ENCODE measurements around the gene COQ8B. TPM values are rescaled to one million over a fixed set of nuclear protein-coding genes. Genes with fewer than 3 reads are reported as not detected.

The COQ8B gene
- total RNA-seq, 2 donors from 2014 or later = 29.8 to 31.3 TPM

- ATAC-seq (no peak), DNase-seq (no peak)
- H3K4me3 ChIP-seq = no peak overlapping the region
- peaks cover 19% of the 10 kb centered on the region for H3K4me1 ChIP-seq
- no peak for TF ChIP-seq CTCF (IDR thresholded peaks at IDR 0.05)
- no peak for TF ChIP-seq POLR2A (IDR thresholded peaks at IDR 0.05)
- 75 to 85% methylated on average over 4 of the region's 4 CpGs for whole genome bisulfite sequencing, 2 donors
- no peaks in the 10 kb centered on the region for H3K27me3 ChIP-seq
- no peaks in the 10 kb centered on the region for H3K9me3 ChIP-seq
- intact Hi-C loops (cut with DNase I) = no loop called here
- no peak overlapping the region for H3K27ac ChIP-seq
- no peaks in the 10 kb centered on the region for H3K36me3 ChIP-seq (replicated peaks in 1 of 2; ENCODE audit: insufficient read depth in 1 of 2, low read depth in 2 of 2)
These were observed 27.7 kb downstream of the COQ8B start for GRCh38 chr19:40688987-40689338.

DNA sequence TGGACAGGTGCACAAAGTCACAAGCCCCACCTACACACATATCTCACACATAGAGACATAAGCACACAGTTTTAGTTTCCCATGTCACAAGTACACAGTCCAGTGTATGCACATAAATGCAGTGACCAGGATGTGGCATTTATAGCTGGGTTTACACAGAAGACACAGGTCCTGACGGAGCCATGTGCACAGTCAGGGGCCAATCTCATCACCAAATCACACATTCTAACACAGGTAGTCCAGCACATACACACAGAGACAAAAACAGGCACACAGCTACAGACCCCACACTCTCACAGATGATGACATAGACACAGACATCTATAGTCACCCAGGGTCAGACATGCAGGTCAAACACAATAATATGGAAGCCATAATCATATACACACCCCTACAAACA, 28.4 kb downstream of the COQ8B start:
- Histone ChIP-seq H3K4me3 (no peak overlapping the region), H3K36me3 (replicated peaks in 1 of 2; ENCODE audit: insufficient read depth in 1 of 2, low read depth in 2 of 2) (no peaks in the 10 kb centered on the region), H3K9me3 (no peaks in the 10 kb centered on the region), H3K27me3 (no peaks in the 10 kb centered on the region), H3K27ac (no peak overlapping the region), H3K4me1 (peaks cover 19% of the 10 kb centered on the region)
- 100% methylated on average over 1 of the region's 1 CpG; no CpG with 5 or more reads in 1 of the 2 donors for WGBS, 2 donors
- ATAC-seq (no peak), DNase-seq (no peak)
- intact Hi-C loops (cut with DNase I) = no loop called here
- TF ChIP-seq CTCF (IDR thresholded peaks at IDR 0.05) (no peak), POLR2A (IDR thresholded peaks at IDR 0.05) (no peak)

- ATAC-seq = no peak
- Histone ChIP-seq H3K36me3 (replicated peaks in 1 of 2; ENCODE audit: insufficient read depth in 1 of 2, low read depth in 2 of 2) (no peaks in the 10 kb centered on the region), H3K27ac (peak overlapping the region in 1 of 4 donors; percentile 9), H3K9me3 (no peaks in the 10 kb centered on the region), H3K27me3 (no peaks in the 10 kb centered on the region), H3K4me3 (no peak overlapping the region), H3K4me1 (peaks cover 19% of the 10 kb centered on the region)
- intact Hi-C loops (cut with DNase I) = no loop called here
- no peak for TF ChIP-seq CTCF (IDR thresholded peaks at IDR 0.05)
- TF ChIP-seq POLR2A (IDR thresholded peaks at IDR 0.05) = no peak
- DNase-seq = peak; percentile 35 to 62 (median 50)
- WGBS, 2 donors = 72 to 82% methylated on average over 11 to 12 of the region's 12 CpGs
These were observed 29.1 kb downstream of the COQ8B start for GRCh38 chr19:40687525-40688016.

- 89 to 95% methylated on average over 3 to 14 of the region's 14 CpGs for WGBS, 2 donors
These were observed 29.7 kb downstream of the COQ8B start for GRCh38 chr19:40686882-40687524.

More at GRCh38 chr19:40686882-40687524, 29.7 kb downstream of the COQ8B start:
- intact Hi-C loops (cut with DNase I) = no loop called here
- H3K4me1 ChIP-seq = peaks cover 19% of the 10 kb centered on the region
- no peak for DNase-seq
- ATAC-seq = no peak
- no peaks in the 10 kb centered on the region for H3K9me3 ChIP-seq
- H3K36me3 ChIP-seq (replicated peaks in 1 of 2; ENCODE audit: insufficient read depth in 1 of 2, low read depth in 2 of 2) = no peaks in the 10 kb centered on the region
- TF ChIP-seq POLR2A (IDR thresholded peaks at IDR 0.05) (no peak), CTCF (IDR thresholded peaks at IDR 0.05) (no peak)
- H3K27me3 ChIP-seq = no peaks in the 10 kb centered on the region
- no peak overlapping the region for H3K27ac ChIP-seq
- no peak overlapping the region for H3K4me3 ChIP-seq
